HepG2 (cell line): ENCODE measurements around the gene MSH3. TPM values are rescaled to one million over a fixed set of nuclear protein-coding genes. Genes with fewer than 3 reads are reported as not detected.

ENCODE experiments used
- ATAC-seq: fragments of 200-7000 bp; cut with Tn5 transposase; 3 replicates; pipeline ENCODE4 v1.9.1; 2020; ENCODE audit warnings: mild to moderate bottlenecking, moderate library complexity
- BruUV-seq: library from RNA; stranded (reverse); fragments of 400-500 nt; replicated peaks from 2 replicates; lab custom pipeline; 2021; lab: Mats Ljungman, UMichigan
- CTCF ChIA-PET: fragments of 300-600 bp; formaldehyde crosslinking; extraction: SDS; loops from one replicate; lab custom pipeline; 2021; ENCODE audit warnings: low total read pairs, inconsistent platforms, low intra/inter-chr PET ratio; lab: Yijun Ruan, JAX
- POLR2A ChIA-PET: fragments of 350-600 bp; sonication (Branson Sonifier 250); formaldehyde crosslinking; loops from one replicate; lab custom pipeline; 2020; ENCODE audit warnings: antibody characterized with exemption, inconsistent platforms; lab: Yijun Ruan, JAX
- DNase-seq: peaks from one replicate; pipeline ENCODE4 v3.0.0-alpha.2; 2015; ENCODE audit warnings: low spot score
- FAIRE-seq: peaks from 3 replicates; lab custom pipeline; 2011; peaks lifted over from hg19 to GRCh38; lab: Jason Lieb, UNC
- H2AFZ ChIP-seq: one replicate; pipeline ENCODE4 v1.6.1; 2011; ENCODE audit warnings: low read length, inconsistent platforms
- H3K27ac ChIP-seq: fragments of 300-600 bp; 3 replicates; pipeline ENCODE4 v1.8.0; 2011; ENCODE audit warnings: mixed run types, mild to moderate bottlenecking, mixed read lengths, low read length, inconsistent platforms; ENCODE audit not compliant: insufficient read depth; ENCODE audit errors: extremely low read length
- H3K27me3 ChIP-seq, 2 experiments: fragments of 200-600 bp in 1 of 2; 2 replicates in 1 of 2; 3 replicates in 1 of 2; pipeline versions ENCODE4 v1.6.0 to v1.8.0; 2011; ENCODE audit warnings: low read length in 2 of 2, mild to moderate bottlenecking in 2 of 2, moderate library complexity in 2 of 2, inconsistent platforms in 1 of 2; ENCODE audit not compliant: insufficient read depth in 2 of 2, control insufficient read depth in 1 of 2
- H3K36me3 ChIP-seq, 2 experiments: fragments of 200-600 bp in 1 of 2; replicated peaks in 1 of 2; 2 replicates in 1 of 2; 3 replicates in 1 of 2; pipeline versions ENCODE4 v1.5.1 to v1.8.0; 2011; ENCODE audit warnings: low read length in 2 of 2, inconsistent platforms in 1 of 2; ENCODE audit not compliant: insufficient read depth in 2 of 2, control insufficient read depth in 1 of 2
- H3K4me1 ChIP-seq: 2 replicates; pipeline ENCODE4 v1.5.1; 2012; ENCODE audit warnings: low read length, inconsistent platforms; ENCODE audit not compliant: insufficient read depth
- H3K4me2 ChIP-seq: 2 replicates; pipeline ENCODE4 v1.6.0; 2011; ENCODE audit warnings: low read depth, low read length, inconsistent platforms
- H3K4me3 ChIP-seq, 3 experiments: fragments of 200-600 bp in 1 of 3; sonication (generic), shearing (Covaris generic) in 1 of 3; replicated peaks in 1 of 3; 2 replicates each; pipeline ENCODE4 v1.5.1; 2011 to 2016; ENCODE audit warnings: low read length in 3 of 3, inconsistent platforms in 2 of 3, low read depth in 2 of 3, mild to moderate bottlenecking in 2 of 3, control low read depth in 1 of 3, mixed read lengths in 1 of 3; ENCODE audit not compliant: insufficient read depth in 1 of 3
- H3K79me2 ChIP-seq: one replicate; pipeline ENCODE4 v1.6.1; 2011; ENCODE audit warnings: low read length, inconsistent platforms; ENCODE audit not compliant: insufficient read depth
- H3K9ac ChIP-seq: 2 replicates; pipeline ENCODE4 v1.6.0; 2011; ENCODE audit warnings: mild to moderate bottlenecking, low read depth, low read length, inconsistent platforms; ENCODE audit not compliant: insufficient read depth
- H3K9me3 ChIP-seq: 2 replicates; pipeline ENCODE4 v1.5.1; 2012; ENCODE audit warnings: mild to moderate bottlenecking, low read length
- H4K20me1 ChIP-seq: 2 replicates; pipeline ENCODE4 v1.6.0; 2011; ENCODE audit warnings: inconsistent platforms, mild to moderate bottlenecking, low read length, moderate library complexity; ENCODE audit not compliant: insufficient read depth
- AGO1 ChIP-seq: fragments of 200-400 bp; formaldehyde crosslinking; IDR thresholded peaks from 2 replicates; pipeline ENCODE4 v1.6.1; 2017; ENCODE audit warnings: mild to moderate bottlenecking, low read depth, low read length, moderate library complexity; ENCODE audit not compliant: poor library complexity, severe bottlenecking
- EHMT2 ChIP-seq: fragments of 200-600 bp; sonication (generic); IDR thresholded peaks from 2 replicates; pipeline ENCODE4 v1.7.0; 2017; ENCODE audit warnings: antibody characterized with exemption, low read depth, low read length, borderline replicate concordance
- MIER2 ChIP-seq: IDR thresholded peaks from 2 replicates; pipeline ENCODE4 v1.6.1; 2016; ENCODE audit warnings: missing biosample characterization, missing genetic modification reagents
- MIXL1 ChIP-seq: IDR thresholded peaks from 2 replicates; pipeline ENCODE4 v1.6.1; 2016
- REST ChIP-seq, 2 experiments: IDR thresholded peaks; 2 replicates each; pipeline ENCODE4 v1.6.1; 2011 to 2012; ENCODE audit warnings: low read length in 2 of 2, borderline replicate concordance in 1 of 2, low read depth in 1 of 2, mild to moderate bottlenecking in 1 of 2, moderate library complexity in 1 of 2
- in situ Hi-C: cut with HindIII; loops from 2 replicates; pipeline ENCODE4 v1.10.0; 2017; ENCODE audit warnings: low pct_unique_long_range_greater_than_20kb; ENCODE audit not compliant: extremely low pct_ligation_motif_present
- intact Hi-C: fragments of 100-400 bp; cut with micrococcal nuclease; formaldehyde crosslinking; loops from one replicate; pipeline ENCODE4 v1.10.0; 2022; ENCODE audit not compliant: unreplicated experiment
- polyA plus RNA-seq, 8 experiments: library from polyadenylated mRNA; depleted of rRNA in 3 of 8; stranded (reverse) in 7 of 8; unstranded in 1 of 8; fragments of >200 nt; fragmentation: Illumina TruSeq in 4 of 8; extraction: Trizol in 4 of 8; gene quantifications; 2 replicates each; pipeline versions ENCODE4 v1.2.1 to v1.2.3, GENCODE V29; 2011 to 2016; ENCODE audit warnings: low read depth in 4 of 8, missing spikeins in 1 of 8, mixed read lengths in 1 of 8; ENCODE audit not compliant: insufficient read depth in 1 of 8
- total RNA-seq, 5 experiments: library from RNA; depleted of rRNA; stranded (reverse); fragments of >200 nt; fragmentation: Illumina TruSeq; extraction: Trizol; gene quantifications; 2 replicates each; pipeline ENCODE4 v1.2.3, GENCODE V29; 2016; ENCODE audit warnings: low read depth in 1 of 5

MSH3 gene
- total and polyA plus RNA-seq, 2 of the 13 experiments (the other 11 are each of a cell fraction or from before 2014, with no cell fraction given) = 4.0 to 16.4 TPM

- Histone ChIP-seq H4K20me1 (no peaks in the 10 kb centered on the region), H2AFZ (no peak overlapping the region), H3K4me3 (no peak overlapping the region), H3K4me1 (no peaks in the 10 kb centered on the region), H3K9ac (no peak overlapping the region), H3K36me3 (no peaks in the 10 kb centered on the region), H3K27ac (no peak overlapping the region), H3K79me2 (no peaks in the 10 kb centered on the region), H3K4me2 (no peak overlapping the region), H3K9me3 (no peaks in the 10 kb centered on the region), H3K27me3 (peaks cover 0 to 1% of the 10 kb centered on the region in 2 experiments; a peak in 1 of 5 replicates)
- FAIRE-seq (no peak), DNase-seq (peak; percentile 6), ATAC-seq (peak; percentile 32; the same call in 1 of the 3 replicates)
- TF ChIP-seq EHMT2 (0 out of 2 replicates have a peak, but pooled peaks have one; percentile 43), MIER2 (CRISPR knock-in tag) (peak; percentile 95), AGO1 (no peak), MIXL1 (CRISPR knock-in tag) (no peak), REST (IDR thresholded peaks at IDR 0.05; ENCODE audit: borderline replicate concordance in 1 of 2, low read depth in 1 of 2, low read length in 2 of 2) (peak; percentile 50 to 93)
- ChIA-PET POLR2A (no interaction called here), CTCF (no interaction called here)
- in situ Hi-C loops (no loop called here), intact Hi-C loops (no loop called here)
- BruUV-seq = no TSS peak
Measured at GRCh38 chr5:80921026-80921425, 266.6 kb downstream of the MSH3 start.
